ENCODE measurements around the gene COMMD7.
A peak's percentile ranks its signal among the peaks of the same experiment; 100 is the strongest.
"Not testable (repeated sequence)": the region's sequence is repeated elsewhere in the genome, so short reads cannot be mapped to it uniquely, and the experiment has no call there.

COMMD7 gene

DNA sequence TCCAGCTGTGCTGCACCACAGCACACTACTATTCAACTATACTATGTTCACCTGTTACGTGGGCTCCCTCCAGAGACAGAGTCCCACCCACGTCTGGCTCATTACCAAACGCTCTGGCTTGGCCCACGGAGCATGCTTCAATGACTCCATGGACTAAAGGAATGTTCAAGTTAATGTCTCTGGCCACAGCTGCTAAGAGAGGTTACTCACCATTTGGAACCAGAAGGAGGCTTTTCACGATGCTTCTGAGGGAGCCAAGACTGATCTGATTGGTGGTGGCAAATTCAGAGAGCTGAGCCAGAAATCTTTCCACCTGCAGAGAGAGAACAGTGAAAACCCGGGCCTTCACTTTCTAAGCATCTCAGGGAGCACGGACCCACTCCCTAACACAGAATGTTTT lies 15.6 kb downstream of the COMMD7 start:
- DNase-seq: peak; percentile 68

DNA sequence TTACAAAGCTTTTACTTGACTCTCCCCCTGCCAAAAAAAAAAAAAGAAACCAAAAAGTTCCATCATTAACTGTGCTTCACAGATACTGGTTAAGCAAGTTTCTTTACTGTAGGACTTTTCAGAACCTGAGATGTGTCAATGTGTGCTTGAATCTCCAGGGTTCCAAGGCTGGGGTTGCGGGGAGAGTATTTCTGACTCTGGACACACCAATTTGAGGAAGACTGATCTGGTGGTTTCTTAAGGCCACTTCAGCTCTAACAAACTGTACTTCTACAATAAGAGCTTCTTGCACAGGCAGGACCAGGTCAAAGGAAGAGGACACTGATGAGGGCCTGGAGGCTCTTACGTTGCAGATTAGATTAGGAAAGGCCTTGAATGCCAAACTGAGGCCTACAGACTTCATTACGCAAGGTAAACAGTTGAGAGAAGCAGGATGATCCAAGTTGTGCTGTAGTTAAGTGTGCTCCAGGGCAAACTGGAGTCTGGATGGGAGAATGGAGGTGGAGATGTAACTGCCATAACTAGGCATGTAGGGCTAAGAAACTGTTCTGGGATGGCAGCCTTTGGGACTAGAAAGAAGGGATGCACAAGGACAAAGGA lies 24.4 kb downstream of the COMMD7 start:
- DNase-seq: no peak

DNA sequence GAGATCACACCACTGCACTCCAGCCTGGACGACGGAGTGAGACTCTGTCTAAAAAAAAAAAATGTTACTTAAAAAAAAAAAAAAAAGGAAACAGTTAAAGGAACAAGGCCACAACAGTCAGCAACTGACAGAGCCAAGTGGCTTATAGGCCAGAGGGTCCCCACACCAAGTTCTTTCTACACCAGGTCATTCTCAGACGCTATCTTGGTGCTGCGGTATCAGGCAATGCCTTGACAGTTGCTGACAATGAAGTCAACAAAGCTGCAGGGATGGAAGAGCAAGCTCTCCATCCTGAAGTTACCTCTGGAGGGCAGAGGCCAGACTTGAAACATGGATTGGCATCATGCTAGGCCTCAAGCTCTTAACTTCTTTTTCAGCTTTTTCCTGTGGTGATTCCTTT lies 31.9 kb downstream of the COMMD7 start:
- DNase-seq: no peak

DNA sequence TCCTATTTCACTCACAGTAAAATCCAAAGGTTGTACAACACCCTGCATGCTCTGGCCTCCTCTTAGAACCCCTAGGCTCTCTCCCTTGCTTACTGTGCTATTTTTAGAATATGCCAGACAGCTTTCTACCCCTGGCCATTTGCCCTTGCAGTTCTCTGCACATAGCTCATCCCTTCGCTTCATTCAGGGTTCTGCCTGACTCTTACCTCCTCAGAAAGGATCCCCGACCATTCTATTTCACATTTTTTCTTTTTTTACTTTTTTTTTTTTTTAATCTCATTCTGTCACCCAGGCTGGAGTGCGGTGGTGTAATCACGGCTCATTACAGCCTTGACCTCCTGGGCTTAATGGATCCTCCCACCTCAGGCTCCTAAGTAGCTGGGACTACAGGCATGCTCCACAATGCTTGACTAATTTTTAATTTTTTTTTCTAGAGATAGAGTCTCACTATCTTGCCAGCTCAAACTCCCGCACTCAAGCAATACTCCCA lies 33.6 kb downstream of the COMMD7 start:
- no peak for DNase-seq

DNA sequence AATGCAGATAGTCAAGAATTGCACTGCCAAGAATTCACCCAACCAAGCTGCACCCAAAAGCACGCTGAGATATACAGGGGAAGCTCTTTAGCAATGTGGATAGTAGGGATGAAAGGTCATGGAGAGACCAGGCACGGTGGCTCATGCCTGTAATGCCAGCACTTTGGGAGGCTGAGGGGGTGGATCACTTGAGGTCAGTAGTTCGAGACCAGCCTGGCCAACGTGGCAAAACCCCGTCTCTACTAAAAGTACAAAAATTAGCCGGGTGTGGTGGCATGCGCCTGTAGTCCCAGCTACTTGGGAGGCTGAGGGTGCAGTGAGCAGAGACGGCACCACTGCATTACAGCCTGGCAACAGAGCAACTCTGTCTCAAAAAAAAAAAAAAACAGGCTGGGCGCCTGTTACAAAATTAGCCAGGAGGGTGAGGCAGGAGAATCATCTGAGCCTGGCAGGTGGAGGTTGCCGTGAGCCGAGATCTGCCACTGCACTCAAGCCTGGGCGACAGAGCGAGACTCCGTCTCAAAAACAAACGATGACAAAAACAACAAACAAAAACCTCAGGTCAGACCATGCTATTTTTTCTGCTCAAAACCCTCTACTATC lies 34.1 kb downstream of the COMMD7 start:
- not testable (repeated sequence) for DNase-seq

DNA sequence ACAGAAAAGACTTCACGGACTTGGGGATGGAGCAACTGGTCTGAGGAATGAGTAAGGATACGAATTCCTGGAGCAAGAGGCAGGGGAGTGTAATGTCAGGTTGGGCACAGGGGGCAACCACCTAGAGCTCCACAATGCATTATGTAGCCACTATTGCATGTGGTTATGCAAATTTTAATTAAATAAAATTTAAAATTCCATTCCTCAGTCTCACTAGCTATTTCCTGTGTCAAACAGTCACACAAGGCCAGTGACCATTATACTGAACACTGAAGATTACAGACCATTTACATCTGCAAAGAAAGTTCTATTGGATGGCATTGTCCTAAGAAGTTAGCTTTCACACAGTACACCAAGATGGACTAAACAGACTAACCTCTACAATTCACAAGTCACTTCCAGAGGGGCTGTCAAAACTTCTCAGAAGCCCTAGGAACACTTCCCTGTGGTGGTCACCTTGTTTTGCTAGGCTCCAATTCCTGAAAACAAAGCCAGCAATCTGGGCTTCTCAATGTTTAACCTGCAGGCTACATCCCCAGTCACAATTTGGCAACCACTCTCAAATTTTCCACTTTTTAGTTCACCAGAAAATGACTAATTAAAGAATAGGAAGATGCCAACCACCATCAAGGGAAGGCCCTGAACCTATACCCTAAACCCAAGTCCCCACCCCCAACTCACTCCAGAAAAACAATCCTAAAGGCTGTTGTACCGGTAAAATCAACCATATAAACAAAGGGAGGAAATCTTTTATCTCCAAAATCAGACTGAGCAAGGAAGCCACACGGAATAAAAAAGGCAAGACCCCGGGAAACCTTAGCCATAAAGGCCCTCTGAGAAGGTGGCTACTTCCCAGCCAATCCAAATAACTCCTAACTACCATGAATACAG lies 35.3 kb downstream of the COMMD7 start:
- DNase-seq: peak; percentile 46

DNA sequence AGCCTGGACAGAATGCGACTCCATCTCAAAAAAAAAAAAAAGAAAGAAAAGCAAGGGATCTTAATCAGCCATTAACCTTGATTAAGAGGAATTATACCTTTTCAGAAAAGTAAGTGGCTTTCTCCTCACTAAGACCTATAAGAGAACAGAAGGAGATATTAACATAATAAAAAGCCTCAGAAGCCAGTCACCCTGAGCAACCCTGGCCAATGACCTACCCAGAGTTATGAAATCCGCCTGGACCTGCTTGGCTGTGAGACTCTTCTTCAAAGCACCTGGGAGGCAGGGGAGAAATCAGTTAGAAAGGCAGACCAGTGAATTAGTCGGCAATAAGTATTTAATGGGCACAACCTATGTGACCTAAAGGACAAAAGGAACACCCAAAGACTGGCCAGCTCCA lies 36.8 kb downstream of the COMMD7 start:
- no peak for DNase-seq

DNA sequence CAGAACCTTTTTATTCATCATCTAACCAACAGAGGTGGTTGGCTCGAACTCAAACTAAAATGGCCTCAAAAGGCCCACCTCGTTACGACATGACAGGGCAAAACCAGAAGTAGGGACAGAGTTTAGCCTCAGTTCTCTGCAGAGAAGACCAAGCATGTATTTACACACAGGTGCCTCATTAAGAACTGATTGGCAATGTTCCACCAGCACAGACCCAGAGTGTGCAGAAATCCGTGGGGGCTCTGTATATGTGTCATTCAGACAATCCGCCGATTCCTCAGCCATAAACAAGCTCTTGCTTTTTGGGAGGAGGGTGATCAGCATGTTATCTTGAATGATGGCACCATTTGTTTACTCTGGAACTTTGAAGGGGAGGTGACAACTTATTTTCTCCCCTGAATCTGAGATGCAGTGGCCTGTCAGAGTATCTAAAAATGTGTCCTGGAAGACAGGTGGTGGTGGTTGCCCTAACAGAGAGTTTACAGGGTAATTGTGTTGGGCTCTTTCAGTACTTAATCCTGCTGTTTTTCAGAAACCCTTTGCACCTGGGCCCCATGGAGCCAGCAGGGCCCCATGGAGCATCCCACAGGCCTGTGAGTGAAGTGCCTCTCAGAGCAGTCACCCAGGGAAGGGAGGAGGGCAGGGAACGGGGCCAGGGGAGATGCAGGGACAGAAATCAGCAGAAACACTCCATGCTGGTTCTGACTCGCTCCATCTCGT lies 40.4 kb downstream of the COMMD7 start:
- DNase-seq: no peak

DNA sequence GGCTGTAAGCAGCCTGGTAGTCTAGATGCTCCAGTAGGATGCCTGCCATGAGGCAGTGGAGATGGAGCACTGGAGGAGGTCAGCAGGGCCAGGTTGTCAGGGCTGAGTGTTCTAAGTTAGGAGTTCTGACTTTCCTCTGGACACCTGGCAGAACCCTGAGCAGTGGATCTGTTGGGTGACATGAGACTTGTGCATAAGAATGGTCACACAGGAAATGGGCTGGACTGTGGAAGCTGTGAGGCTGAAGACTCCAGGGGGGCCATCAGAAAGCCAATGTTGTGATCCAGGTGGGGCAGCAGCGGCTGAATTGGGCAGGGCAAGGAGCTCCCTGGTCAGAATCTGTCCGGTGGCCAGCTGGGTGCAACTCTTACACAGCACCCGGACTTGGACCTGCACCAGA lies 45.7 kb downstream of the COMMD7 start:
- no peak for DNase-seq

DNA sequence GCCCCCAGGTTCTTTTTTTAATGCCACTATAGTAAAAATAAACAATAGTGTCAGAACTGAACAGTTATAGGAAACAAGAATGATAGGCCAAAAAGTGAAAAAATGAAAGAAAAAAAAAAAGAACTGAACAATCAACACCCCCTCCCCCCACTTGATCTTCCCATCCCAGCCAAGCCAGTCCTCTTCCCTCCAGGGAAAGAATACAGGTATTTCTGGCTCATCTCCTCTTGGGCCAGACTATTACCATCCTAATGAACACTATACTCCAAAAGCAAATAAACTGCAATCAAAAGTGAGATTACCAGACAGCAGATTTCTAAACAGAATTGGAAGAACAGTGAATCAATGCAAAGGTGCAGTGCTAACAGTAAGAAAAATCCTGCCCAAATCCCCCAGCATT lies 48.2 kb downstream of the COMMD7 start:
- no peak for DNase-seq

DNA sequence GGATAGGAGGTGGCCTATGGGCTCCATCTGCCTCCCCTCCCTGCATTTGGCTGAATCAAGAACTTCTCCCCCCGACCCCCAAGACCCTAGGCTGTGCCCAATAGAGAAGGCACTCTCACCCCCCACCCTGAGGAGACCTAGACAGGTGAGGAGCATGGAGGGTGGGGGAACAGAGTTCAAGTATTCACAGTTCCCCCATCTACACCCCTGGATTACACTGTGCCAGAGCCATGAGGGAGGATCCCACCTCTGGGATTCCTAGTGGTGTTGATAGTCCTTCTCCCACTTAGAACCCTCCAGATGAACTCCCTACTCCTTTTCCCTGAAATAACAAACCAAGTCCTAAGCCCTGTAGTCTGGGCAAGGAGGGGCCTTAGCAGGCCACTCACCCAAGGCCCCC lies 54.3 kb downstream of the COMMD7 start:
- DNase-seq: not testable (repeated sequence)

DNA sequence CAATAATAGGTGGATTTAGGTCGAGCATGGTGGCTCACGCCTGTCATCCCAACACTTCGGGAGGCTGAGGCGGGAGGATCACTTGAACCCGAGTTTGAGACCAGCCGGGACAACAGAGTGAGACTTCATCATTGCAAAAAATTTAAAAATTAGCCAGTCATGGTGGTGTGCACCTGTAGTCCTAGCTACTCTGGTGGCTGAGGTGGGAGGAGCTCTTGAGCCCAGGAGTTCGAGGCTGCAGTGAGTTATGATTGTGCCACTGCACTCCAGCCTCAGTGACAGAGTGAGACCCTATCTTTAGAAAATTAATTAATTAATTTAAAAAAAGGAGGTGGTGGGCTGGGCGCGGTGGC lies 56.1 kb downstream of the COMMD7 start:
- no peak for DNase-seq

DNA sequence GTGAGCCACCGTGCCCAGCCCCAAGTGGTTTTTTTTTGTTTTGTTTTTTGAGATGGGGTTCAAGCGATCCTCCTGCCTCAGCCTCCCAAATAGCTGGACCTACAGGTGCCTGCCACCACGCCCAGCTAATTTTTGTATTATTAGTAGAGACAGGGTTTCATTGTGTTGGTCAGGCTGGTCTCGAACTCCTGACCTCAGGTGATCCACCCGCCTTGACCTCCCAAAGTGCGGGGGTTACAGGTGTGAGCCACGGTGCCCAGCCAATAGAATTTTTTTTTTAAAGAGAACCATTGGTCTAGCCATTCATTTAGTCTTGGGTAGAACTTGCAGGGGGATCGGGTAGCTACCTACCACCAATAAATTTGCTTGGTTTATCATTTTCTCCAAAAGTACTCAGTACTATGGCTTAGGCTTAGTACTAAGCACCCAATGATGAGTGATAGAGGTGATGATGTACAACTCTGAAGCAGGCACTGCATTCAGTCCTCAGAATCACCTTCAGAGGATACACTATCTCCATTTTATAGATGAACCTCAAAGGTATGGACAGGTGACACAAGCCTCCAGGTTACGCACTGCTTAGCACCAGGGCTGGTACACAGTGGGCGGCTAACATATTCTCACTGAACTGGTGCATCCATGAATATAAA lies 56.6 kb downstream of the COMMD7 start:
- no peak for DNase-seq

DNA sequence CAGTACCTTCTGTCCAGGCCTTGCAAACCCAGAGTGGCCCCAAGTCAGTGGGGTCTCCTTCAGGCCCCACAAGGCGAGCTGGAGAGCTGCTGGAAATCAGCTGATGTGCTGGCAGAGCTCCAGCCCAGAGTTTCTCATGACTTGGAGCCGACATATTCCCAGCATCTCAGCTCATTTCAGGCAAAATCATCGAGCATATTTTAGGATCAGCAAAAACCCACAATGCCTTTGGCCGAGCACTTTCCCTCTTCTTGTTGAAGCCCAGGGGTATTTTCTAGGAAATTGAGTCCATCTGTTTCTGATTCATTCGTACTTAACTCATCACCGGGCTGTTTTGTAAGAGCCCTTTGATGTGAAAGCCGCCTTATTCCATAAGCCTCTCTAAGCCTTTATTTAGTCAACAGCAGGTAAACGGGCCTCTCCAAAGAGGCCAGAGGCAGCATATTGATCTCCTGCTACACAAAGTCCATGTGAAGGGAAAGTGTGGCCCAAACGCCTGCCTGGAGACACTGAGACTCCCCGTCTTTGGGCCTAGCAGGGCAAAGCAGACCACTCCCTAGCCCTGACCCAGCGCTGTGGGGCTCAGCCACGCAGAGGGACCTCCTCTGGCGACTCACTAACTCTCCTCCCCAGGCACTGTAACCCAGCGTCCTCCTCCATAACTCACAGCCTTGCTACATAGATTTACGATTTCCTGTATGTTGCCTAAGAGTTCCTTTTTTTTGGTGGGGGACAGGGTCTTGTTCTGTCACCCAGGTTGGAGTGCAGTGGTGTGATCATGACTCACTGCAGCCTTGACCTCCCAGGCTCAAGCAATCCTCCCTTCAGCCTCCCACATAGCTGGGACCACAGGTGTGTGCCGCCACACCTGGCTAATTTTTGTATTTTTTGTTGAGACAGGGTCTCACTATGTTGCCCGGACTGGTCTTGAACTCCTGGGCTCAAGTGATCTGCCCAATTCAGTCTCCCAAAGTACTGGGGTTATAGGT lies 57.4 kb downstream of the COMMD7 start:
- peak; percentile 96 for DNase-seq

DNA sequence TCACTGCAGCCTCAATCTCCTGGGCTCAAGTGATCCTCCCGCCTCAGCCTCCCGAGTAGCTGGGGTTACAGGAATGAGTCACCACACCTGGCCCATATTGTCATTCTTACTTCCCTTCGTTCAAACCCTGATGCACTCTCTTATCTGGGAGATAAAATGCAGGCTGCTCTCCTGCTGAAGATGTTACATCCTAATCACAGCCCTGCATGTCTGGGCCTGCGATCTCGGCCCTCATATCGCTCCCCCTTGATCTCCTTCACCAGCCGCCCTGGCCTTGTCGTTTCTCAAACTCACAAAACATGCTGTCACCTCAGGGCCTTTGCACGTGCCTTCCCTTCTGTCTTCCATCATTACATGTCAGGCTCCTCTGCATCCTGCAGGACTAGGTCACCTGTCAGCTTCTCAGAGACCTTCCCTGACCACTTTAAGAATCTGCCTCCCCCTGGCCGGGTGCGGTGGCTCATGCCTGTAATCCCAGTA lies 60.7 kb downstream of the COMMD7 start:
- DNase-seq: no peak

DNA sequence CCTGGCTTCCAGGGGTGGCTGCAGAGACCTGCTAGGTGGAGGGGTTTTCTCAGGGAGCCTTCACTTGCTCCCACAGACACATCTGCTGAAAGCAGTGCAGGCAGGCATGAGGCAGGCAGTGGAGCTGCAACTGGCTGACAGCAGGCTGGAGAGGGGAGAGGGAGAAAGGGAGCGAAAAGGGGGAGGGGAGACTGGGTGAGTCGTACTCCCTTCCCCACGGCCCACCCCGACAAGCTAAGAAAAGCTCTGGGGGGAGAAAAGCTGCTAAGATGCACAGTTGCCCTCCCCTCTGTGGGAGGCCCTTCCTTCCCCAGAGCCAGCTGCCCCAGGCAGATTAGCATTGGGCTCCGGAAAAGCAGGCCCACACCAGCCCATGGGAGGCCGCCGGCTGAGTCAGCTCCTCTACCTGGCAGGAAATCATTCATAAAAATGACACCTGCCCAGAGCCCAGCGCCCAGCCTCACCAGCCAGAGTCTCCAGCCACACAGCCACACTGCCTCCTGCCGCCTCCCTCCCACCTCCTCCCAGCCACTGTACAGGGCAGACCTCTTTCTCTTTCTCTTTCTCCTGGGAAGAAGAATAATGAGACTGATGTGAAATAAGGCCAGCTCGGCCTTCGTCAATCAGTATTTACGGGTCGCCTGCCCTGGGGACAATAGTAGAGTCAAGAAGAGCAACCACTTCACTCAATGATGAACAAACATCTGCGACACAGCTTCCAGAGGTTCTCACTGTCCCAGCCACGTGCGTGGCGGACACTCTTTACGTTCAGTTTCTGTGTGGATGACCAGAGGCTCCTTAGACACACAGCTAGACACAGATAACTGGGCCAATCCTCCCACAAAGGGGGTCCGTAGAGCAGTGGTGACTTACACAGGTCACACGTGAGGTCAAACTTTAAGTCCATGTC lies 61.8 kb downstream of the COMMD7 start:
- peak; percentile 53 for DNase-seq

DNA sequence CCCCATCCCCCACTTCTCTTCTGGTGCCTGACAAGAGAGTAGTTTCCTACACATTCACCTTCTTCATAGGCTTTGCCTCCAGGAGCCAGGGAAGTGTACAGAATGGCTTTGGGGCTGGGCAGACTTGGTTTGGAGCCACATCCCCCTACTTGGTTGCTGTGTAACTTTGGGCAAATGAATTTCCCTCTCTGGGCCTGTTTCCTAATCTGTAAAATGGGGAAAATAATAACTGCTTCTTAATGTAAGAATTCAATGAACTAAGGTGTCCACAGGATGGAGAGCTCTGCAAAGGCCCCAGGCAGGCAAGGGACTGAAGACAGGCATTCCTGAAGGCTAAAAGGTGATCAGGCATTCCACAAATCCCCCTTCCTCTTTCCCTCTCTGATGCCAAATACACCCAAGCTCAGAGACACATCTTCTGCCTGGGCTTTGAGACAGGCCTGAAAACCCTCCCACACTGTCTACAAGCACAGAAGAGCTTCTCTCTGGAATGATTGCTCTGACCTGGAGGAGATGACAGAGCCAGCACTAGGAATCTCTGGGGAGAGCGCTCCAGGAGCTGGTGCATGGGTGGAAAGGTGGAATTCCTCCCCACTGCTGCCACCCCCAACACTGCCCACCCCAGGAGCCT lies 62.6 kb downstream of the COMMD7 start:
- DNase-seq: no peak

DNA sequence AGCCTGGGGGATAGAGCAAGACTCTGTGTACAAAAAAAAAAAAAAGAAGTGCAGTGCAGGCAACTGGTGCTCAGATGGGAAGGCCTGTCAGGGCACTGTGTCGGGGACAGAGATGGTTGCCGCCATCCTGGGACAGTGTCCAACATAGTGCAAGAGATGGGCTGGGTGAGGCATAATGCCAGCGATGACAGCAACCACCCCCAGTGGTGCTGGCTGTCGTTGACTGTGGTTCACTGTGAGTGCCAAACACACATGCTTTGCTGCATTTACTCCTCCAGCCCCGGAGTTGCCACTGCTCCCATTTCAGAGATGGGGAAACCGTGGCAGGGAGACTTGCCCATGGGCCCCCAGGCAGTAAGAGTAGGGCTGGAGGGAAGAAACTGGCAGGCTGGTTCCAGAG lies 64.3 kb downstream of the COMMD7 start:
- peak; percentile 14 for DNase-seq

DNA sequence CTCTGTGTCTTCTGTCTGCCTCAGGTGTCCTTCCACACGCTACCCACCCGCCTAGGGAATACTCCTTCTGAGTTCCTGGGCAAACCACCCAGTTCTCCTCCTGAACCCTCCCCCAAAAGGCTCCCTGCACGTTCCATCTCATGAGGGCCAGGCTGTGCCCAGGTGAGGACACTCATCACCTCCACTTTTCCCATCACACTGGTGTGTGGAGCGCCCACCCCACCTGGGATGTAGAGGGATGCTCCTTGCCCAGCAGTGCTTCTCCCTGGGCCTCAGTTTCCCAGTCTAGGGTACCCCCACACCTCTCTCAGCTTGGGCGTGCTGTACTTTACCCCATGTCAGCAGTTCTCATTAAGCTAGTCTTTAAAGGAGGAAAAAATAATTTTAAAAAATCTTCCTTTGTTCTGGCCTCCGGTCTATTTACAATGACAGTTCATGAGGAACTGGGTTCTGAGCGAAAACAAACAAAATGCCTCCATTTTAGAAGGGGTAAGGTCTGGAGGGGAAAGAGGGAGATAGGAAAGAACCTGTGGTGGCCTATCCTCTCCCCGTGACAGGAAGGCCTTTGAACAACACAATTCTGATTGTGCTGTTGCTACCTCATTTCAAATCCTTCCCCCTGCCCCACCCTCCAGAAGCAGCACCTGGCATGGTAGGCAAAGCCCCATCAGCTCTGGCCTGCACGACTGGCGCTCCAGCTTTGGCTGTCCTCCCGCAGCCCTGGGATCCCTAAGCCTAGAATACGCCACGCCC lies 67.9 kb downstream of the COMMD7 start:
- no peak for DNase-seq

Data from fibroblast of skin of right quadriceps (primary cell).